ENCODE results near the gene CEACAM18.
A peak's percentile ranks its signal among the peaks of the same experiment; 100 is the strongest.

Gene CEACAM18

DNA sequence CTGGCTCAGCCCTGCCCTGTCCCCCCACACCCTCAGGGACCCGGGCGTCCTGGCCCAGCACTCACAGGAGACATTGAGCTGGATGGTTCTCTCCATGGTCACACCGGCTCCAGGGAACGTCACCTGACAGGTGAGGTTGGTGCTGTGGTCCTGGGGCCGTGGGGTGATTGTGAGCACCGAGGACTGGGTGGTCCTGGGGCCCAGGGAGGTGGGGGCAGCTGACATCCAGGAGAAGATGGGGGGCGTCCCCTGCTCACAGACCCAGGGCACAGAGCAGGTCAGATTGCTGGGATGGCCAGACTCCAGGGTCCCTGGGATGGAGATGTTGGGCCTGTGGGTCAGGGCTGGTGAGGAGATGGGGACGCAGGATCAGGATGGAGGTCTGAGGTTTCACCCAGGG, 52.3 kb downstream of the CEACAM18 start:
- no peak overlapping the region for H2AK5ac ChIP-seq (ENCODE audit: low read depth, low read length)
- WGBS, 2 donors (ENCODE audit: extremely low coverage in 2 of 2, insufficient read length in 2 of 2, insufficient replicate concordance in 1 of 2), result no CpG with 5 or more reads among the region's 8 CpGs
- peaks cover 0 to 36% (median 0%) of the 10 kb centered on the region in 3 experiments for H3K27me3 ChIP-seq (ENCODE audit: control insufficient read depth in 3 of 3, insufficient read depth in 3 of 3, low read depth in 1 of 3, low read length in 3 of 3)
- no peak overlapping the region for H2BK5ac ChIP-seq (ENCODE audit: low read length)
- H2BK120ac ChIP-seq (ENCODE audit: low read depth, low read length), result no peak overlapping the region
- no peak overlapping the region for H3K18ac ChIP-seq (ENCODE audit: low read length)
- no peak overlapping the region for H4K91ac ChIP-seq (ENCODE audit: low read depth, low read length, poor library complexity)
- no peaks in the 10 kb centered on the region for H3K4me1 ChIP-seq (ENCODE audit: control insufficient read depth in 2 of 2, insufficient read depth in 1 of 2, low read depth in 1 of 2, low read length in 2 of 2)
- H3K79me1 ChIP-seq (ENCODE audit: low read depth, low read length), result no peaks in the 10 kb centered on the region
- no peak overlapping the region for H3K27ac ChIP-seq (replicated peaks; ENCODE audit: low read length)
- no peak overlapping the region for H3K4me2 ChIP-seq (ENCODE audit: insufficient read depth, low read length, poor library complexity, severe bottlenecking)
- H3K4ac ChIP-seq (ENCODE audit: low read length), result no peak overlapping the region
- H4K8ac ChIP-seq (ENCODE audit: low read depth, low read length), result no peak overlapping the region
- H2BK15ac ChIP-seq (ENCODE audit: low read length), result no peak overlapping the region
- no peak overlapping the region for H2AFZ ChIP-seq (ENCODE audit: low read length)
- H3K9ac ChIP-seq (ENCODE audit: low read depth, low read length, poor library complexity), result no peak overlapping the region
- no peak overlapping the region for H3K23ac ChIP-seq (ENCODE audit: low read depth, low read length, poor library complexity)
- DNase-seq (ENCODE audit: low spot score), result no peak
- no peak overlapping the region for H2BK12ac ChIP-seq (ENCODE audit: low read length)
- H3K4me3 ChIP-seq (ENCODE audit: low read length in 2 of 2), result peak overlapping the region in 1 of 2 donors; percentile 31
- H3K36me3 ChIP-seq (replicated peaks in 1 of 2; ENCODE audit: control insufficient read depth in 2 of 2, insufficient read depth in 2 of 2, low read length in 2 of 2), result no peaks in the 10 kb centered on the region
- H3K9me3 ChIP-seq (replicated peaks in 1 of 2; ENCODE audit: control insufficient read depth in 2 of 2, insufficient read depth in 1 of 2, low read depth in 1 of 2, low read length in 2 of 2), result peaks cover 0 to 14% of the 10 kb centered on the region in 2 donors
- H3K14ac ChIP-seq (ENCODE audit: low read length), result no peak overlapping the region

DNA sequence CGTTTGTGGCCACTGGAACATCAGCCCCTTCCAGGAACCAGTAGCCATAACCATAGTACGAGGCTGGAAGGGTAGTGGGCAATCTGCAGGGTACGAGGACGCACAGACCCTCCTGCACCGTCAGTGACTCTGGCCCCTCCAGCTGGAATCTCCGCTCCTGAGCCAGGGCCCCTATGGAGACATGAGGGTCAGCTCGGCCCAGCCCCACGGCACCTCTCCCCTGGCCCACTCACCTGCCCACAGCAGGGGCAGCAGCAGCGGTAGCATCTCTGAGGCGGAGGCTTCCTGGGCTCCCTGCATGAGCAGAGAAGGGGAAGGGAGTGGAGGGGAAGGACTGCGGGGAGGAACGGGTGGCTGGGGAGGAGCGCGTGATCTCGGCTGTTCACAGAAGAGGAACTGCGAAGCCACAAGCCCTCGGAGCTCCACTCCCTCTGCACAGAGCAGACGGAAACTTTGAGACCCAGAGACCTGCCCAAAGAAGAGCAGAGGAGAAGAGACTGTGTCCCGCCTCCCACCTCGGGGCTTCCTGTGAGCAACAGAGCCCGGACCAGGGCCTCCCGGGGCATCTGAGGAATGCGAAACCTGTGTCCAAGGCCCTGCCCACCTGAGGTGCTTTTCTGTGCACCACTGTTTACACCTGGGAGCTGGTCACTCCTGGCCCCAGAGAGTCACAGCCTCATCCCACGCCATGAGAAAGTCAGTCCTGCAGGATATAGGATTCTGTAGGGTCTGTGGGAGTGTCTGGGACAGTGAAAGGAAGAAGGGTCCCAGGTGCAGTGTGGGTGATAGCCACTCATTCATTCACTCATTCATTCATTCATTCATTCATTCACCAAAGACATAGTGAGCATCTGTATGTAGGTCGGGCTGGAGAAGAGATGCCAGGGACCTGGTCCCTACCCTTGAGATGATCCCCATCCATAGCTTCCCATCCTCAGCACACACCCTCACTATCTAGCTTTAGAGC, 53.3 kb downstream of the CEACAM18 start, which contains the start of gene SIGLEC6:
TSS of gene SIGLEC6 (minus strand) at position 322 of the 967 bp plus-strand sequence. CDS start at position 300, 22 bp downstream.
- H3K9me3 ChIP-seq (replicated peaks in 1 of 2; ENCODE audit: control insufficient read depth in 2 of 2, insufficient read depth in 1 of 2, low read depth in 1 of 2, low read length in 2 of 2), result peaks cover 0 to 12% of the 10 kb centered on the region in 2 donors
- peak within 1 kb of the TSS; percentile 22 for H2AFZ ChIP-seq (ENCODE audit: low read length)
- no peak within 1 kb of the TSS for H4K8ac ChIP-seq (ENCODE audit: low read depth, low read length)
- no peak for DNase-seq (ENCODE audit: low spot score)
- no CpG with 5 or more reads among the region's 25 CpGs for WGBS, 2 donors (ENCODE audit: extremely low coverage in 2 of 2, insufficient read length in 2 of 2, insufficient replicate concordance in 1 of 2)
- H3K4me3 ChIP-seq (ENCODE audit: low read length in 2 of 2), result peak within 1 kb of the TSS in 1 of 2 donors; percentile 31
- H2BK5ac ChIP-seq (ENCODE audit: low read length), result no peak within 1 kb of the TSS
- H3K36me3 ChIP-seq (replicated peaks in 1 of 2; ENCODE audit: control insufficient read depth in 2 of 2, insufficient read depth in 2 of 2, low read length in 2 of 2), result no peaks in the 10 kb centered on the region
- peaks cover 0 to 33% (median 0%) of the 10 kb centered on the region in 3 experiments for H3K27me3 ChIP-seq (ENCODE audit: control insufficient read depth in 3 of 3, insufficient read depth in 3 of 3, low read depth in 1 of 3, low read length in 3 of 3)
- H2AK5ac ChIP-seq (ENCODE audit: low read depth, low read length), result no peak within 1 kb of the TSS
- H3K4ac ChIP-seq (ENCODE audit: low read length), result no peak within 1 kb of the TSS
- H3K27ac ChIP-seq (replicated peaks; ENCODE audit: low read length), result no peak within 1 kb of the TSS
- H3K9ac ChIP-seq (ENCODE audit: low read depth, low read length, poor library complexity), result no peak within 1 kb of the TSS
- no peak within 1 kb of the TSS for H4K91ac ChIP-seq (ENCODE audit: low read depth, low read length, poor library complexity)
- peak within 1 kb of the TSS; percentile 63 for H3K14ac ChIP-seq (ENCODE audit: low read length)
- no peak within 1 kb of the TSS for H3K18ac ChIP-seq (ENCODE audit: low read length)
- H3K4me1 ChIP-seq (ENCODE audit: control insufficient read depth in 2 of 2, insufficient read depth in 1 of 2, low read depth in 1 of 2, low read length in 2 of 2), result no peaks in the 10 kb centered on the region
- no peak within 1 kb of the TSS for H2BK120ac ChIP-seq (ENCODE audit: low read depth, low read length)
- no peak within 1 kb of the TSS for H2BK15ac ChIP-seq (ENCODE audit: low read length)
- no peak within 1 kb of the TSS for H2BK12ac ChIP-seq (ENCODE audit: low read length)
- no peak within 1 kb of the TSS for H3K4me2 ChIP-seq (ENCODE audit: insufficient read depth, low read length, poor library complexity, severe bottlenecking)
- no peaks in the 10 kb centered on the region for H3K79me1 ChIP-seq (ENCODE audit: low read depth, low read length)
- H3K23ac ChIP-seq (ENCODE audit: low read depth, low read length, poor library complexity), result no peak within 1 kb of the TSS

- Histone ChIP-seq H2BK15ac (ENCODE audit: low read length) (no peak overlapping the region), H3K14ac (ENCODE audit: low read length) (no peak overlapping the region), H3K9me3 (replicated peaks in 1 of 2; ENCODE audit: control insufficient read depth in 2 of 2, insufficient read depth in 1 of 2, low read depth in 1 of 2, low read length in 2 of 2) (peaks cover 0 to 9% of the 10 kb centered on the region in 2 donors), H2BK120ac (ENCODE audit: low read depth, low read length) (no peak overlapping the region), H3K79me1 (ENCODE audit: low read depth, low read length) (no peaks in the 10 kb centered on the region), H3K4me1 (ENCODE audit: control insufficient read depth in 2 of 2, insufficient read depth in 1 of 2, low read depth in 1 of 2, low read length in 2 of 2) (no peaks in the 10 kb centered on the region), H2AFZ (ENCODE audit: low read length) (no peak overlapping the region), H2BK12ac (ENCODE audit: low read length) (no peak overlapping the region), H3K4me3 (ENCODE audit: low read length in 2 of 2) (no peak overlapping the region), H3K36me3 (replicated peaks in 1 of 2; ENCODE audit: control insufficient read depth in 2 of 2, insufficient read depth in 2 of 2, low read length in 2 of 2) (no peaks in the 10 kb centered on the region), H2AK5ac (ENCODE audit: low read depth, low read length) (no peak overlapping the region), H3K4ac (ENCODE audit: low read length) (no peak overlapping the region), H2BK5ac (ENCODE audit: low read length) (no peak overlapping the region), H4K91ac (ENCODE audit: low read depth, low read length, poor library complexity) (no peak overlapping the region), H3K27me3 (ENCODE audit: control insufficient read depth in 3 of 3, insufficient read depth in 3 of 3, low read depth in 1 of 3, low read length in 3 of 3) (peaks cover 0 to 31% (median 0%) of the 10 kb centered on the region in 3 experiments), H3K4me2 (ENCODE audit: insufficient read depth, low read length, poor library complexity, severe bottlenecking) (no peak overlapping the region), H3K9ac (ENCODE audit: low read depth, low read length, poor library complexity) (no peak overlapping the region), H3K23ac (ENCODE audit: low read depth, low read length, poor library complexity) (no peak overlapping the region), H3K27ac (replicated peaks; ENCODE audit: low read length) (no peak overlapping the region), H4K8ac (ENCODE audit: low read depth, low read length) (no peak overlapping the region), H3K18ac (ENCODE audit: low read length) (no peak overlapping the region)
- WGBS, 2 donors (ENCODE audit: extremely low coverage in 2 of 2, insufficient read length in 2 of 2, insufficient replicate concordance in 1 of 2), result no CpG with 5 or more reads among the region's 1 CpG
- DNase-seq (ENCODE audit: low spot score), result no peak
These were observed 57.2 kb downstream of the CEACAM18 start for GRCh38 chr19:51535535-51535934.

GRCh38 chr19:51539821-51540366, 61.6 kb downstream of the CEACAM18 start:
- H3K23ac ChIP-seq (ENCODE audit: low read depth, low read length, poor library complexity), result no peak overlapping the region
- H2BK12ac ChIP-seq (ENCODE audit: low read length), result no peak overlapping the region
- H3K36me3 ChIP-seq (replicated peaks in 1 of 2; ENCODE audit: control insufficient read depth in 2 of 2, insufficient read depth in 2 of 2, low read length in 2 of 2), result no peaks in the 10 kb centered on the region

More at GRCh38 chr19:51539821-51540366, 61.6 kb downstream of the CEACAM18 start:
- no peak overlapping the region for H3K4me3 ChIP-seq (ENCODE audit: low read length in 2 of 2)
- H2BK120ac ChIP-seq (ENCODE audit: low read depth, low read length), result no peak overlapping the region
- H2BK15ac ChIP-seq (ENCODE audit: low read length), result no peak overlapping the region
- H3K9me3 ChIP-seq (replicated peaks in 1 of 2; ENCODE audit: control insufficient read depth in 2 of 2, insufficient read depth in 1 of 2, low read depth in 1 of 2, low read length in 2 of 2), result peaks cover 0 to 19% of the 10 kb centered on the region in 2 donors
- WGBS, 2 donors (ENCODE audit: extremely low coverage in 2 of 2, insufficient read length in 2 of 2, insufficient replicate concordance in 1 of 2), result no CpG with 5 or more reads among the region's 4 CpGs
- H3K27ac ChIP-seq (replicated peaks; ENCODE audit: low read length), result no peak overlapping the region
- no peak overlapping the region for H4K8ac ChIP-seq (ENCODE audit: low read depth, low read length)
- no peak overlapping the region for H2AK5ac ChIP-seq (ENCODE audit: low read depth, low read length)
- no peaks in the 10 kb centered on the region for H3K4me1 ChIP-seq (ENCODE audit: control insufficient read depth in 2 of 2, insufficient read depth in 1 of 2, low read depth in 1 of 2, low read length in 2 of 2)
- no peak overlapping the region for H3K9ac ChIP-seq (ENCODE audit: low read depth, low read length, poor library complexity)
- peaks cover 0 to 22% (median 0%) of the 10 kb centered on the region in 3 experiments for H3K27me3 ChIP-seq (ENCODE audit: control insufficient read depth in 3 of 3, insufficient read depth in 3 of 3, low read depth in 1 of 3, low read length in 3 of 3)
- no peak overlapping the region for H3K4ac ChIP-seq (ENCODE audit: low read length)
- no peak overlapping the region for H4K91ac ChIP-seq (ENCODE audit: low read depth, low read length, poor library complexity)
- no peak overlapping the region for H3K4me2 ChIP-seq (ENCODE audit: insufficient read depth, low read length, poor library complexity, severe bottlenecking)
- no peak overlapping the region for H2BK5ac ChIP-seq (ENCODE audit: low read length)
- DNase-seq (ENCODE audit: low spot score), result no peak
- no peak overlapping the region for H3K14ac ChIP-seq (ENCODE audit: low read length)
- H3K18ac ChIP-seq (ENCODE audit: low read length), result no peak overlapping the region
- no peaks in the 10 kb centered on the region for H3K79me1 ChIP-seq (ENCODE audit: low read depth, low read length)
- H2AFZ ChIP-seq (ENCODE audit: low read length), result no peak overlapping the region

Measured in neuronal stem cell (in vitro differentiated cells).